Panc1 (cell line): ENCODE results near the gene EIF2D.

ENCODE experiments used
- CTCF ChIP-seq: fragments of 450-650 bp; IDR thresholded peaks from 2 replicates; pipeline ENCODE4 v1.5.1; 2017; ENCODE audit warnings: mild to moderate bottlenecking
- POLR2AphosphoS5 ChIP-seq: IDR thresholded peaks from 2 replicates; pipeline ENCODE4 v1.6.1; 2012; ENCODE audit warnings: mild to moderate bottlenecking, low read depth, low read length, moderate library complexity
- REST ChIP-seq, 2 experiments: IDR thresholded peaks; 2 replicates each; pipeline ENCODE4 v1.6.1; 2011 to 2012; ENCODE audit warnings: low read depth in 2 of 2, control low read depth in 1 of 2, low read length in 1 of 2, mild to moderate bottlenecking in 1 of 2, moderate library complexity in 1 of 2; ENCODE audit not compliant: insufficient read depth in 1 of 2
- SIN3A ChIP-seq: IDR thresholded peaks from 2 replicates; pipeline ENCODE4 v1.6.1; 2012; ENCODE audit warnings: low read depth, mild to moderate bottlenecking, low read length, moderate library complexity, borderline replicate concordance; ENCODE audit not compliant: insufficient read depth
- TCF7L2 ChIP-seq: IDR thresholded peaks from 2 replicates; pipeline ENCODE4 v1.6.1; 2011; ENCODE audit warnings: mild to moderate bottlenecking, low read depth, low read length, inconsistent platforms

GRCh38 chr1:206651014-206651413 lies 38.7 kb upstream of the EIF2D start:
- no peak for TF ChIP-seq CTCF
- TF ChIP-seq POLR2AphosphoS5 = no peak
- no peak for TF ChIP-seq REST (IDR thresholded peaks at IDR 0.05; ENCODE audit: insufficient read depth in 1 of 2, low read depth in 2 of 2, low read length in 1 of 2)
- TF ChIP-seq SIN3A = no peak
- no peak for TF ChIP-seq TCF7L2
